B cell (primary cell): ENCODE data around the gene CXXC1. TPM values are rescaled to one million over a fixed set of nuclear protein-coding genes. Genes with fewer than 3 reads are reported as not detected.

Experiments used
- ATAC-seq: fragments of 200-7000 bp; cut with Tn5 transposase; one replicate; pipeline ENCODE4 v1.10.0; 2021; ENCODE audit warnings: low read depth, mild to moderate bottlenecking, moderate number of reproducible peaks, moderate library complexity
- CTCF ChIA-PET: fragments of 350-600 bp; sonication (Branson Sonifier 250); formaldehyde crosslinking; loops from one replicate; lab custom pipeline; 2021; ENCODE audit warnings: antibody characterized with exemption, inconsistent platforms; lab: Charles Lee
- POLR2A ChIA-PET: fragments of 350-600 bp; sonication (Branson Sonifier 250); formaldehyde crosslinking; loops from one replicate; lab custom pipeline; 2021; ENCODE audit warnings: antibody characterized with exemption; lab: Charles Lee
- DNase-seq: peaks from one replicate; pipeline ENCODE4 v3.0.0; 2013
- H2AFZ ChIP-seq: 2 replicates; pipeline ENCODE4 v1.6.1; 2012; ENCODE audit warnings: mild to moderate bottlenecking, low read depth, low read length; ENCODE audit not compliant: insufficient read depth, poor library complexity, severe bottlenecking
- H3K27ac ChIP-seq, 2 donors: 1 replicate in 1 of 2; 2 replicates in 1 of 2; pipeline ENCODE4 v1.5.1; 2012 to 2013; ENCODE audit warnings: low read length in 2 of 2, mild to moderate bottlenecking in 2 of 2, moderate library complexity in 1 of 2
- H3K27me3 ChIP-seq, 4 experiments: fragments of 200-600 bp in 1 of 4; sonication (generic) in 1 of 4; replicated peaks in 1 of 4; 1 replicate in 2 of 4; 2 replicates in 2 of 4; pipeline versions ENCODE4 v1.6.1 to v1.7.0; 2013 to 2016; ENCODE audit warnings: low read length in 3 of 4, mild to moderate bottlenecking in 2 of 4, mixed read lengths in 1 of 4, moderate library complexity in 1 of 4; ENCODE audit not compliant: insufficient read depth in 4 of 4, control insufficient read depth in 3 of 4; ENCODE audit errors: control extremely low read depth in 1 of 4
- H3K36me3 ChIP-seq, 2 experiments: replicated peaks in 1 of 2; 1 replicate in 1 of 2; 2 replicates in 1 of 2; pipeline versions ENCODE4 v1.6.1 to v1.7.1; 2013; ENCODE audit warnings: low read length in 1 of 2; ENCODE audit not compliant: insufficient read depth in 2 of 2, control insufficient read depth in 1 of 2; ENCODE audit errors: control extremely low read depth in 1 of 2, extremely low read depth in 1 of 2
- H3K4me1 ChIP-seq, 2 donors: fragments of 200-600 bp in 1 of 2; sonication (generic) in 1 of 2; 1 replicate in 1 of 2; 2 replicates in 1 of 2; pipeline versions ENCODE4 v1.5.1 to v1.6.1; 2013 to 2017; ENCODE audit warnings: low read length in 2 of 2; ENCODE audit not compliant: control insufficient read depth in 2 of 2, insufficient read depth in 2 of 2
- H3K4me2 ChIP-seq: replicated peaks from 2 replicates; pipeline ENCODE3; 2012; ENCODE audit warnings: mild to moderate bottlenecking, low read depth, low read length; ENCODE audit not compliant: poor library complexity, severe bottlenecking
- H3K4me3 ChIP-seq, 5 experiments: fragments of 200-600 bp in 1 of 5; sonication (generic) in 1 of 5; 1 replicate in 3 of 5; 2 replicates in 2 of 5; pipeline versions ENCODE4 v1.5.1 to v1.7.0; 2011 to 2016; ENCODE audit warnings: low read length in 4 of 5, mild to moderate bottlenecking in 4 of 5, low read depth in 2 of 5, control low read depth in 1 of 5, moderate library complexity in 1 of 5; ENCODE audit not compliant: insufficient read depth in 1 of 5; ENCODE audit errors: control extremely low read depth in 1 of 5, extremely low read depth in 1 of 5
- H3K79me2 ChIP-seq: fragments of 200-600 bp; sonication (generic); one replicate; pipeline ENCODE4 v1.6.0; 2016; ENCODE audit warnings: low read length; ENCODE audit not compliant: control insufficient read depth, insufficient read depth
- H3K9ac ChIP-seq: fragments of 200-600 bp; sonication (generic); 2 replicates; pipeline ENCODE4 v1.6.1; 2017; ENCODE audit warnings: mild to moderate bottlenecking, low read length, moderate library complexity
- H3K9me3 ChIP-seq, 3 donors: one replicate each; pipeline versions ENCODE4 v1.6.1 to v1.7.1; 2013; ENCODE audit warnings: low read length in 2 of 3; ENCODE audit not compliant: control insufficient read depth in 2 of 3, insufficient read depth in 1 of 3; ENCODE audit errors: control extremely low read depth in 1 of 3
- H4K20me1 ChIP-seq: 2 replicates; pipeline ENCODE4 v1.6.0; 2012; ENCODE audit warnings: mild to moderate bottlenecking, low read length; ENCODE audit not compliant: insufficient read depth, control insufficient read depth, poor library complexity, severe bottlenecking
- H3K27ac Mint-ChIP-seq: one replicate; pipeline ENCODE4 v1.8.0; 2021; ENCODE audit warnings: mixed read lengths
- H3K27me3 Mint-ChIP-seq: one replicate; pipeline ENCODE4 v1.8.0; 2021; ENCODE audit warnings: mixed read lengths
- H3K4me1 Mint-ChIP-seq: one replicate; pipeline ENCODE4 v1.8.0; 2021; ENCODE audit warnings: mixed read lengths
- H3K4me3 Mint-ChIP-seq: one replicate; pipeline ENCODE4 v1.8.0; 2021; ENCODE audit warnings: mixed read lengths
- H3K9me3 Mint-ChIP-seq: one replicate; pipeline ENCODE4 v1.8.0; 2022; ENCODE audit warnings: mixed read lengths; ENCODE audit not compliant: insufficient read depth
- EZH2 ChIP-seq: IDR thresholded peaks from 2 replicates; pipeline ENCODE4 v1.6.1; 2012; ENCODE audit warnings: borderline replicate concordance, low read depth, mild to moderate bottlenecking, moderate library complexity, low read length; ENCODE audit not compliant: insufficient read depth, poor library complexity, severe bottlenecking
- WGBS: methylation state at CpG from one replicate; pipeline ENCODE4 v1.1.5; 2013; ENCODE audit warnings: missing lambda C conversion rate; ENCODE audit not compliant: insufficient coverage; 5-methylcytosine and 5-hydroxymethylcytosine counted together
- intact Hi-C: fragments of 100-400 bp; cut with micrococcal nuclease; formaldehyde crosslinking; loops from one replicate; pipeline ENCODE4 v1.10.0; 2022
- polyA plus RNA-seq: library from polyadenylated mRNA; depleted of rRNA; stranded (reverse); fragments of >200 nt; gene quantifications from 2 replicates; pipeline ENCODE4 v1.2.3, GENCODE V29; 2012
- total RNA-seq, 2 donors: library from RNA; stranded (reverse); fragments of 120-200 nt in 1 of 2; gene quantifications; 1 replicate in 1 of 2; 2 replicates in 1 of 2; pipeline versions ENCODE4 v1.2.3 to v1.2.4, GENCODE V29; 2013 to 2022
- TF ChIP-seq, protein P1 (sequence below): fragments of 200-600 bp; IDR thresholded peaks from one replicate; pipeline ENCODE4 v1.8.0; 2022; ENCODE audit warnings: antibody characterized with exemption, mild to moderate bottlenecking

CXXC1 gene
- total and polyA plus RNA-seq, 2 donors (not counting 1 experiment from before 2014, with no cell fraction given): 157 to 306 TPM

DNA sequence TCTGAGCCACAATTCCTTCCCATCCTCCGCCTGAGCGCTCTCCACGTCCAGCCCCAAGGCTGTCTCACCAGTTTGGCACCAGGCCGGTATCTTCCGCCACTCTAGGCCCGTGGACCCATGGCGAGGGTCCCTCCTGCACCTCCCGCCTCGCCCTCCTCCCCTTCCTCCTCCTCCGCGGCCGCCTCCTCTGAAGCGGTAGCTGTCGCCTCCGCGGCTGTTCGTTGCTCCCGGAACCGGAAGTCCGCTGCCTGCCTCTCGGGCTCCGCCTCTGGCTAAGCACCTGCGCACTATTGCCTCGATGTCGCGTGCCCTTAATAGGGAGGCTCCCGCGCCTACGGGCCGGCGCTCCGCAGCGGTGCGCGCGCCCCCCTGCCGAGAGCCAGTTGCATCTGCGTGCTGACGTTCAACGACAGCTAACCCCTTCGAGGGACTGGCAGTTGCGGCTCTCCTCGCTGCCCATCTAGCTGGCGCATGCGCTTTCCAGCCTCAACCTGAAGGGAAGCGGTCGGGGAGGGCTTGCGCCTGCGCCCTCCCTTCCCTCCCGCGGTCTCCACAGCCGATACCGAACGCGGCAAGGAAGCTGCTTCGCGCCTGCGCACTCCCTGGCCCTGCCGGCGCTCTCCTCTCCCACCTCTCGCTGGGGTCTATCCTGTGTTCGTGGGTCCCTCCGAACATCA lies 6.1 kb downstream of the CXXC1 start, which contains the start of gene MBD1:
TSS of gene MBD1 (minus strand) at position 229 of the 677 bp plus-strand sequence. CDS start 1,531 bp downstream, outside the sequence.
- peak within 1 kb of the TSS; percentile 97 for H3K4me3 Mint-ChIP-seq
- H3K27me3 Mint-ChIP-seq: no peaks in the 10 kb centered on the region
- DNase-seq (peak; percentile 100), ATAC-seq (peak; percentile 92)
- H3K9me3 ChIP-seq: no peaks in the 10 kb centered on the region
- peaks cover 39% of the 10 kb centered on the region for H3K79me2 ChIP-seq
- peak within 1 kb of the TSS; percentile 95 for H2AFZ ChIP-seq
- H3K9me3 Mint-ChIP-seq: no peaks in the 10 kb centered on the region
- H3K4me1 Mint-ChIP-seq: peaks cover 39% of the 10 kb centered on the region
- under 1% methylated on average over 63 of the region's 63 CpGs for WGBS
- H3K36me3 ChIP-seq: peaks cover 0 to 65% of the 10 kb centered on the region in 2 experiments
- peaks cover 36% of the 10 kb centered on the region for H4K20me1 ChIP-seq
- intact Hi-C loops: loop anchor here (1.0 kb wide), 4 partner anchors 15 to 789 kb away; partner anchors contain the start of genes CFAP53 and RPL17
- peak within 1 kb of the TSS; percentile 97 for H3K9ac ChIP-seq
- peak within 1 kb of the TSS; percentile 97 for H3K27ac Mint-ChIP-seq
- peak within 1 kb of the TSS; percentile 97 for H3K4me2 ChIP-seq
- peak within 1 kb of the TSS; percentile 92 to 99 (median 99) for H3K4me3 ChIP-seq
- POLR2A ChIA-PET: interaction anchor here (0.8 to 1.9 kb wide), 9 partner anchors 9 to 1329 kb away, joined by 3 to 10 read pairs (median 5); partner anchors contain the start of genes C18orf32, CFAP53 and SKA1
- TF ChIP-seq EZH2: no peak
- TF ChIP-seq, protein P1, sequence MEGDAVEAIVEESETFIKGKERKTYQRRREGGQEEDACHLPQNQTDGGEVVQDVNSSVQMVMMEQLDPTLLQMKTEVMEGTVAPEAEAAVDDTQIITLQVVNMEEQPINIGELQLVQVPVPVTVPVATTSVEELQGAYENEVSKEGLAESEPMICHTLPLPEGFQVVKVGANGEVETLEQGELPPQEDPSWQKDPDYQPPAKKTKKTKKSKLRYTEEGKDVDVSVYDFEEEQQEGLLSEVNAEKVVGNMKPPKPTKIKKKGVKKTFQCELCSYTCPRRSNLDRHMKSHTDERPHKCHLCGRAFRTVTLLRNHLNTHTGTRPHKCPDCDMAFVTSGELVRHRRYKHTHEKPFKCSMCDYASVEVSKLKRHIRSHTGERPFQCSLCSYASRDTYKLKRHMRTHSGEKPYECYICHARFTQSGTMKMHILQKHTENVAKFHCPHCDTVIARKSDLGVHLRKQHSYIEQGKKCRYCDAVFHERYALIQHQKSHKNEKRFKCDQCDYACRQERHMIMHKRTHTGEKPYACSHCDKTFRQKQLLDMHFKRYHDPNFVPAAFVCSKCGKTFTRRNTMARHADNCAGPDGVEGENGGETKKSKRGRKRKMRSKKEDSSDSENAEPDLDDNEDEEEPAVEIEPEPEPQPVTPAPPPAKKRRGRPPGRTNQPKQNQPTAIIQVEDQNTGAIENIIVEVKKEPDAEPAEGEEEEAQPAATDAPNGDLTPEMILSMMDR: no peak
- CTCF ChIA-PET: interaction anchor here (0.8 to 2.8 kb wide), 9 partner anchors 10 to 148 kb away, joined by 3 to 44 read pairs (median 4); partner anchors contain the start of genes CFAP53 and MYO5B
- peak within 1 kb of the TSS; percentile 81 to 87 for H3K27ac ChIP-seq
- H3K27me3 ChIP-seq: no peaks in the 10 kb centered on the region
- H3K4me1 ChIP-seq: peaks cover 30 to 34% of the 10 kb centered on the region in 2 donors
